ENCODE data around the gene ARL11.

- TF ChIP-seq, protein P1, sequence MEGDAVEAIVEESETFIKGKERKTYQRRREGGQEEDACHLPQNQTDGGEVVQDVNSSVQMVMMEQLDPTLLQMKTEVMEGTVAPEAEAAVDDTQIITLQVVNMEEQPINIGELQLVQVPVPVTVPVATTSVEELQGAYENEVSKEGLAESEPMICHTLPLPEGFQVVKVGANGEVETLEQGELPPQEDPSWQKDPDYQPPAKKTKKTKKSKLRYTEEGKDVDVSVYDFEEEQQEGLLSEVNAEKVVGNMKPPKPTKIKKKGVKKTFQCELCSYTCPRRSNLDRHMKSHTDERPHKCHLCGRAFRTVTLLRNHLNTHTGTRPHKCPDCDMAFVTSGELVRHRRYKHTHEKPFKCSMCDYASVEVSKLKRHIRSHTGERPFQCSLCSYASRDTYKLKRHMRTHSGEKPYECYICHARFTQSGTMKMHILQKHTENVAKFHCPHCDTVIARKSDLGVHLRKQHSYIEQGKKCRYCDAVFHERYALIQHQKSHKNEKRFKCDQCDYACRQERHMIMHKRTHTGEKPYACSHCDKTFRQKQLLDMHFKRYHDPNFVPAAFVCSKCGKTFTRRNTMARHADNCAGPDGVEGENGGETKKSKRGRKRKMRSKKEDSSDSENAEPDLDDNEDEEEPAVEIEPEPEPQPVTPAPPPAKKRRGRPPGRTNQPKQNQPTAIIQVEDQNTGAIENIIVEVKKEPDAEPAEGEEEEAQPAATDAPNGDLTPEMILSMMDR (IDR thresholded peaks at IDR 0.05; ENCODE audit: low read length) = no peak
- no peak for TF ChIP-seq EZH2 (optimal IDR thresholded peaks at IDR 0.05; ENCODE audit: low read depth, low read length)
- TF ChIP-seq EZH2phosphoT487 (IDR thresholded peaks at IDR 0.05; ENCODE audit: low read length) = no peak
Measured at GRCh38 chr13:49616676-49617065, 11.6 kb upstream of the ARL11 start.

Data from MM.1S (cell line).